Left ventricle myocardium inferior (tissue), 1 donor: ENCODE data around the gene JAKMIP2. TPM values are rescaled to one million over a fixed set of nuclear protein-coding genes. Genes with fewer than 3 reads are reported as not detected.
A peak's percentile ranks its signal among the peaks of the same experiment; 100 is the strongest.

Experiments
- DNase-seq: peaks from one replicate; pipeline ENCODE4 v3.0.0-alpha.2; 2020
- H3K27ac ChIP-seq: fragments of 200-600 bp; replicated peaks from 2 replicates; pipeline ENCODE4 v1.8.0; 2021
- H3K27me3 ChIP-seq: fragments of 200-600 bp; 2 replicates; pipeline ENCODE4 v1.8.0; 2021; ENCODE audit warnings: low read depth
- H3K36me3 ChIP-seq: fragments of 200-600 bp; 2 replicates; pipeline ENCODE4 v1.8.0; 2021
- H3K4me1 ChIP-seq: fragments of 200-600 bp; 2 replicates; pipeline ENCODE4 v1.8.0; 2021
- H3K4me3 ChIP-seq: fragments of 200-600 bp; 2 replicates; pipeline ENCODE4 v1.8.0; 2021; ENCODE audit warnings: mild to moderate bottlenecking, moderate library complexity
- H3K9me3 ChIP-seq: fragments of 200-600 bp; replicated peaks from 2 replicates; pipeline ENCODE4 v1.8.0; 2021
- CTCF ChIP-seq: fragments of 200-600 bp; IDR thresholded peaks from 2 replicates; pipeline ENCODE4 v1.8.0; 2021; ENCODE audit warnings: antibody characterized with exemption, mild to moderate bottlenecking, borderline replicate concordance
- intact Hi-C: fragments of 100-400 bp; cut with micrococcal nuclease; formaldehyde crosslinking; loops from one replicate; pipeline ENCODE4 v1.11.0; 2022
- total RNA-seq: library from RNA; stranded (reverse); fragmentation: NEBNext Ultra II Directional; extraction: Animal tissue kit (Norgen Biotek cat#: 25700); gene quantifications from one replicate; pipeline ENCODE4 v1.2.1, GENCODE V29; 2021
- donor health status: DM: no; HTN: yes; CAD: no; lungs with severe emphysema.

The JAKMIP2 gene
- total RNA-seq, 1 donor from 2014 or later, result 0.41 TPM

DNA sequence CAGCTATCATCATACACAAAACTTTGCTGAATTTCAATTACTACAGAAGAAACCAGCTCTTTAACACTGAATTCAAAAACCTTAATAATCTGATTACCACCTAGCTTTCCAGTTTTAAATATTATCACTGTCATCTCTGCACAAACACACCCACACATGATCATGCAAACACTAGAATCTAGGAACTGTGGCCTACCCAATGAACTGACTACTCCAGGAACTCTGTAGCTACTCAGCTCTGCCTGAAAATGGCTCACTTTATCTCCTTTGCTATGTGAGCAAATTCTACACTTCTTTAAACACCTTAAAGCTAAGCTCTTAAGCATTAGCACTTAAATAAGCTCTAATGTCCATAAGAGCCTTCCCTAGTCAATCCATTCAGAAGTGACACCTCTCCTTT, 149.4 kb downstream of the JAKMIP2 start:
- no peak for TF ChIP-seq CTCF
- no peaks in the 10 kb centered on the region for H3K36me3 ChIP-seq

DNA sequence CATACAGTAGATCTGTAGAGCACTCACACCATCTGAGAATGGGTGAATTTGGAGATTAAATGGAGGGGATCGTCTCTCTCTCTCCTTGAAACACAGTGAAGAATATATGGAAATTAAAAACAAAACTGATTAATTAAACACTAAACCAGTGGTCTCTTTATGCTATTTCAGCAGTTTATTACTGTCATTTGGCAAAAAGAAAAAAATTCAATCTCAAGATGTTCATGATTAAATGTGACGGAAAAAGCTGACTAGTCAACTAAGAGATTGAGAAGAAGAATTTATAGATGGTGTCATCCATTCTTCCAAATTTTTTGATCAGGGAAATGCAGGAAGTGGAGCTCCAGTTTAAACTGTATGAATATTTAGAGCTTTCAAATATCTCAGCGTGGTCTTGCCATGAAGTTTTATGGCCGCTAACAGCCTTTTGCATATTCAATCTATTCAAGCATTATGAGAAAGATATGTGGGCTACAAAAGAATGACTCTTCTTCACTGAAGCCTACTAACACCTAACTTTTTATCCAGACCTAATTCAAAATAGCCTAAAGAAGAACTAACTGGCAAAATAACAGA, 151.0 kb downstream of the JAKMIP2 start:
- intact Hi-C loops, result no loop called here
- TF ChIP-seq CTCF, result no peak
- Histone ChIP-seq H3K27me3 (peaks cover 5% of the 10 kb centered on the region), H3K4me1 (no peaks in the 10 kb centered on the region), H3K27ac (no peak overlapping the region), H3K4me3 (no peak overlapping the region), H3K36me3 (no peaks in the 10 kb centered on the region), H3K9me3 (no peaks in the 10 kb centered on the region)
- no peak for DNase-seq

More for the DNA sequence above, 149.4 kb downstream of the JAKMIP2 start:
- H3K9me3 ChIP-seq, result no peaks in the 10 kb centered on the region
- no peaks in the 10 kb centered on the region for H3K4me1 ChIP-seq
- intact Hi-C loops, result no loop called here
- no peak overlapping the region for H3K27ac ChIP-seq
- DNase-seq, result no peak
- no peak overlapping the region for H3K4me3 ChIP-seq
- H3K27me3 ChIP-seq, result peaks cover 4% of the 10 kb centered on the region

- intact Hi-C loops, result loop anchor here (5.0 kb wide), 1 partner anchor 193 kb away; no protein-coding TSS in a partner anchor
- H3K4me1 ChIP-seq, result no peaks in the 10 kb centered on the region
Measured at GRCh38 chr5:147629196-147629595, 153.3 kb downstream of the JAKMIP2 start.

GRCh38 chr5:147628058-147628895, 154.3 kb downstream of the JAKMIP2 start:
- H3K4me1 ChIP-seq, result no peaks in the 10 kb centered on the region
- H3K27ac ChIP-seq, result no peak overlapping the region
- H3K4me3 ChIP-seq, result no peak overlapping the region
- H3K27me3 ChIP-seq, result peaks cover 5% of the 10 kb centered on the region
- H3K36me3 ChIP-seq, result no peaks in the 10 kb centered on the region
- DNase-seq, result no peak
- no peaks in the 10 kb centered on the region for H3K9me3 ChIP-seq
- TF ChIP-seq CTCF, result peak; percentile 78
- intact Hi-C loops, result loop anchor here (5.0 kb wide), 1 partner anchor 194 kb away; no protein-coding TSS in a partner anchor

More at GRCh38 chr5:147629196-147629595, 153.3 kb downstream of the JAKMIP2 start:
- no peak for DNase-seq
- H3K9me3 ChIP-seq, result no peaks in the 10 kb centered on the region
- no peak overlapping the region for H3K27ac ChIP-seq
- no peak for TF ChIP-seq CTCF
- H3K27me3 ChIP-seq, result peaks cover 5% of the 10 kb centered on the region
- H3K36me3 ChIP-seq, result no peaks in the 10 kb centered on the region
- H3K4me3 ChIP-seq, result no peak overlapping the region

DNA sequence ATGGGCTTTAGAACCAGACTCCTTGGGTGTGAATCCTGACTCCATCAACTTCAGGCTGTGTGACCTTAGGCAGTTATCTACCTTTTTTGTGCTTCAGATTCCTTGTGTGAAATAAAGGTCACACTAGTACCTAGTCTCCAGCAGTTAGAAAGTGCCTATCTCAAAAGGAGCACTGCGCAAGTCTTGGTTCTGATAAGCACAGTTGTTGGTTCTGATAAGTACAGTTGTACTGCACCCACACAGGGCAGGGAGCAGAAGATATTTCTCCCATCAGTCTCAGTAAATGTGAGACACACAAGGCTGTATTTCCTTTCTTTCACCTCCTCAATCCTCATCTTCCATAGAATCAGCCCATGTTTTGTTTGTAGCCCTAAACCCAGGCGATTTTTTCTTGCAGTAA, 156.1 kb downstream of the JAKMIP2 start:
- H3K4me1 ChIP-seq, result no peaks in the 10 kb centered on the region
- H3K27me3 ChIP-seq, result peaks cover 20% of the 10 kb centered on the region
- H3K27ac ChIP-seq, result no peak overlapping the region
- H3K4me3 ChIP-seq, result no peak overlapping the region
- no peaks in the 10 kb centered on the region for H3K36me3 ChIP-seq
- H3K9me3 ChIP-seq, result no peaks in the 10 kb centered on the region
- no peak for TF ChIP-seq CTCF
- intact Hi-C loops, result loop anchor here (5.0 kb wide), 1 partner anchor 196 kb away; no protein-coding TSS in a partner anchor
- no peak for DNase-seq
